Lung (tissue), 12 donors: ENCODE data around the gene ARAP2. TPM values are rescaled to one million over a fixed set of nuclear protein-coding genes. Genes with fewer than 3 reads are reported as not detected.

Experiments
- ATAC-seq: fragments of 200-7000 bp; cut with Tn5 transposase; one replicate; pipeline ENCODE4 v1.9.1; 2020; ENCODE audit warnings: moderate number of reproducible peaks; ENCODE audit not compliant: insufficient read depth, low FRiP score
- DNase-seq, 3 donors: peaks; one replicate each; pipeline ENCODE4 v3.0.0-alpha.2; 2013 to 2017
- H3K27ac ChIP-seq, 2 donors: one replicate each; pipeline ENCODE4 v1.5.1; 2013; ENCODE audit warnings: mild to moderate bottlenecking in 2 of 2, moderate library complexity in 2 of 2, control low read depth in 1 of 2, inconsistent platforms in 1 of 2, low read depth in 1 of 2, low read length in 1 of 2
- H3K27me3 ChIP-seq, 3 donors: one replicate each; pipeline ENCODE4 v1.5.1; 2013; ENCODE audit warnings: low read length in 2 of 3; ENCODE audit not compliant: control insufficient read depth in 3 of 3, insufficient read depth in 3 of 3
- H3K36me3 ChIP-seq, 4 donors: one replicate each; pipeline ENCODE4 v1.5.1; 2013; ENCODE audit warnings: low read length in 4 of 4, mild to moderate bottlenecking in 1 of 4, moderate library complexity in 1 of 4; ENCODE audit not compliant: control insufficient read depth in 4 of 4, insufficient read depth in 4 of 4
- H3K4me1 ChIP-seq, 5 donors: one replicate each; pipeline ENCODE4 v1.5.1; 2013; ENCODE audit warnings: low read length in 5 of 5, mild to moderate bottlenecking in 2 of 5, moderate library complexity in 1 of 5; ENCODE audit not compliant: control insufficient read depth in 5 of 5, insufficient read depth in 5 of 5
- H3K4me3 ChIP-seq: one replicate; pipeline ENCODE4 v1.5.1; 2013; ENCODE audit warnings: mild to moderate bottlenecking, control low read depth, moderate library complexity
- H3K9ac ChIP-seq, 2 donors: one replicate each; pipeline ENCODE4 v1.5.1; 2013; ENCODE audit warnings: low read length in 2 of 2, control low read depth in 1 of 2; ENCODE audit not compliant: insufficient read depth in 1 of 2
- H3K9me3 ChIP-seq, 4 donors: one replicate each; pipeline ENCODE4 v1.5.1; 2013; ENCODE audit warnings: low read length in 3 of 4, mild to moderate bottlenecking in 1 of 4, moderate library complexity in 1 of 4; ENCODE audit not compliant: control insufficient read depth in 4 of 4, insufficient read depth in 3 of 4
- CTCF ChIP-seq: IDR thresholded peaks from 2 replicates; pipeline ENCODE4 v1.5.1; 2012; ENCODE audit warnings: mild to moderate bottlenecking; ENCODE audit errors: control extremely low read depth, extremely low read depth
- WGBS, 2 donors: extraction: QIAGEN DNeasy Blood & Tissue Kit; methylation state at CpG; one replicate each; pipeline ENCODE4 v1.1.7; 2013; 5-methylcytosine and 5-hydroxymethylcytosine counted together
- polyA plus RNA-seq, 2 donors: library from polyadenylated mRNA; stranded (reverse); fragments of 200-250 nt; gene quantifications; one replicate each; pipeline ENCODE4 v1.2.1, GENCODE V29; 2013
- total RNA-seq, 2 donors: library from RNA; depleted of rRNA in 1 of 2; stranded (reverse); fragments of >200 nt in 1 of 2; gene quantifications; one replicate each; pipeline ENCODE4 v1.2.1, GENCODE V29; 2014 to 2021
- donor health status: control.
- donor health status: control.
- donor health status: Bipolar disorder and iron deficiency.
- donor health status: healthy.
- donor health status: DM: yes; HTN: yes; CAD: no.

ARAP2 gene
- total and polyA plus RNA-seq, 4 donors, result 5.9 to 77.8 (median 20.2) TPM

- no peak for DNase-seq
- H3K4me3 ChIP-seq, result no peak overlapping the region
- no peak overlapping the region for H3K9ac ChIP-seq
- H3K36me3 ChIP-seq, result no peaks in the 10 kb centered on the region
- no peak overlapping the region for H3K27ac ChIP-seq
- WGBS, 2 donors, result 47 to 87% methylated on average over 1 of the region's 1 CpG
- H3K27me3 ChIP-seq, result no peaks in the 10 kb centered on the region
- TF ChIP-seq CTCF, result no peak
- H3K4me1 ChIP-seq, result no peaks in the 10 kb centered on the region
- H3K9me3 ChIP-seq, result no peaks in the 10 kb centered on the region
- ATAC-seq, result no peak
These were observed 203.0 kb downstream of the ARAP2 start for GRCh38 chr4:36041340-36041739.

GRCh38 chr4:36039026-36039425, 205.3 kb downstream of the ARAP2 start:
- no peak for ATAC-seq

GRCh38 chr4:36038491-36038890, 205.8 kb downstream of the ARAP2 start:
- Histone ChIP-seq H3K9me3 (no peaks in the 10 kb centered on the region), H3K4me3 (no peak overlapping the region), H3K9ac (no peak overlapping the region), H3K27ac (no peak overlapping the region), H3K27me3 (no peaks in the 10 kb centered on the region), H3K4me1 (no peaks in the 10 kb centered on the region), H3K36me3 (no peaks in the 10 kb centered on the region)
- ATAC-seq (no peak), DNase-seq (no peak)
- 87 to 90% methylated on average over 1 of the region's 1 CpG for WGBS, 2 donors
- TF ChIP-seq CTCF, result no peak

More at GRCh38 chr4:36039026-36039425, 205.3 kb downstream of the ARAP2 start:
- Histone ChIP-seq H3K36me3 (no peaks in the 10 kb centered on the region), H3K4me1 (no peaks in the 10 kb centered on the region), H3K27ac (no peak overlapping the region), H3K27me3 (no peaks in the 10 kb centered on the region), H3K9ac (no peak overlapping the region), H3K4me3 (no peak overlapping the region), H3K9me3 (no peaks in the 10 kb centered on the region)
- WGBS, 2 donors, result 71 to 75% methylated on average over 2 of the region's 2 CpGs
- DNase-seq, result no peak
- TF ChIP-seq CTCF, result no peak

- no peak for DNase-seq
- Histone ChIP-seq H3K9me3 (no peaks in the 10 kb centered on the region), H3K4me1 (no peaks in the 10 kb centered on the region), H3K27ac (no peak overlapping the region), H3K9ac (no peak overlapping the region), H3K4me3 (no peak overlapping the region), H3K27me3 (no peaks in the 10 kb centered on the region), H3K36me3 (no peaks in the 10 kb centered on the region)
- no peak for TF ChIP-seq CTCF
- ATAC-seq, result no peak
These were observed 207.2 kb downstream of the ARAP2 start for GRCh38 chr4:36037127-36037526.
